Limb (tissue), 2 donors: Measurements from ENCODE around the gene HOXC9.
A peak's percentile ranks its signal among the peaks of the same experiment; 100 is the strongest.

Source experiments
- DNase-seq, 2 donors: peaks; one replicate each; pipeline ENCODE4 v3.0.0-alpha.2; 2016; ENCODE audit errors: extremely low spot score in 2 of 2

HOXC9 gene

GRCh38 chr12:54001283-54002187 lies 1.6 kb downstream of the HOXC9 start:
- no peak for DNase-seq

DNA sequence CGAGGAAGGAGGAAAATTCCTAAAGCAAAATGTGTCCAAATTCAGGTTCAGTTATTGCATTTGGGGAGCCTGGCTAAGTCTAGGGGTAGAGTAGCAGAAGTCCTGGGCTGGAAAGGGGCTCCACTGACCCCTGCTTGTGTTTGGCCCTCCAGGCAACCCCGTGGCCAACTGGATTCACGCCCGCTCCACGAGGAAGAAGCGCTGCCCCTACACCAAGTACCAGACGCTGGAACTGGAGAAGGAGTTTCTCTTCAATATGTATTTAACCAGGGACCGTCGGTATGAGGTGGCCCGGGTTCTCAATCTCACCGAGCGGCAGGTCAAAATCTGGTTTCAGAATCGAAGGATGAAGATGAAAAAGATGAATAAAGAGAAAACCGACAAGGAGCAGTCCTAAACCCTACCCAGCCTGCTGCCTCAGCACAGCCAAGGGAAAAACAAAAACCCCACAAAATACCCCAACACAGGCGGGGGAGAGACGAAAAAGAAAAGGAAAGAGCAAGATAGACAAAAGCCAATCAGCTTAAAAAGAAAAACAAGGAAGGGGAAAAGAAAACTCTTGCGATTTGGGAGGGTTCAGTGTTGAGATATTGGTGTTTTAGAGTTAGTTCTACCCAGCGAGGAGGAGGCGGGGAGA lies 2.4 kb downstream of the HOXC9 start:
- DNase-seq = no peak

- no peak for DNase-seq
Observed at GRCh38 chr12:54002915-54003389, 3.0 kb downstream of the HOXC9 start.

GRCh38 chr12:54003625-54004024 lies 3.7 kb downstream of the HOXC9 start:
- DNase-seq = no peak

DNA sequence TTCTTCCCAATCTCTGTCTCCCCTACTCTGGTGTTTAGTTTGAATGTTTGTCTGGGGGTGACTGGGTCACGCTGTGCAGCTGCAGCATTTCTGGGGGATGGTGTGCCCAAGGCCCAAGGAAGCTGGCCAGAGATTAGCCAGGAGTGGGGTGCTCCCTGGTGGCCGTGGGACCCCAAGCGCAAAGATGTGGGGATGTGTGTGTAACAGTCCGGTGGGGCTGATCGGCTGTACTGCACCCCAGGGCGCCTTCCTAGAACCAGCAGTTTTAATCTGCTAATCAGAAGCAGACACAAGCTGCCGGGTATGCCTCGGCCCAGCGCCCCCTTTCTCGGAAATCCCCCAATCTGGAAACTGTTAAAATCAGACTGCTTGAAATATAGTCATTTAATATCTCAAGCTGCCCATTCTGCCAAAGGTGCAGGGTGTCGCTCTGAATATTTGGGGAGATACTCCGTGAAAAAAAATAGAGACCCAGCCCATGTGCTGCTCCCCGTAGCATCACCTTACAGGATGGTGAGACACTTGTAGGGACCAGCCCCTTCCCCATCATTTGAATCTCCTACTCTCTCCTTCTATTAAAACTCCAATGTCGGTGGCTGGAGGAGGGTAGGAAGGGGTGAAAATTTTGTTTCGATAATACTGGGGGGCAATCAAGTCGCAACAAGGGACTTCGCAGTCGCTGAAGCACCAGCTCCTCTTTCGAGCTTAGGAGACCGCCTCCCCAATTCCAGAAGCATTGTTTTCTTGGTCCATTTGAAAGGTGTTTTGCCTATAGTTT lies 4.3 kb downstream of the HOXC9 start:
- no peak for DNase-seq

GRCh38 chr12:54004841-54005530 lies 5.0 kb downstream of the HOXC9 start:
- peak in 1 of 2 donors; percentile 69 for DNase-seq

GRCh38 chr12:54005531-54005852 lies 5.5 kb downstream of the HOXC9 start:
- no peak for DNase-seq

GRCh38 chr12:54005853-54006558 lies 6.0 kb downstream of the HOXC9 start:
- peak; percentile 74 to 93 for DNase-seq

DNA sequence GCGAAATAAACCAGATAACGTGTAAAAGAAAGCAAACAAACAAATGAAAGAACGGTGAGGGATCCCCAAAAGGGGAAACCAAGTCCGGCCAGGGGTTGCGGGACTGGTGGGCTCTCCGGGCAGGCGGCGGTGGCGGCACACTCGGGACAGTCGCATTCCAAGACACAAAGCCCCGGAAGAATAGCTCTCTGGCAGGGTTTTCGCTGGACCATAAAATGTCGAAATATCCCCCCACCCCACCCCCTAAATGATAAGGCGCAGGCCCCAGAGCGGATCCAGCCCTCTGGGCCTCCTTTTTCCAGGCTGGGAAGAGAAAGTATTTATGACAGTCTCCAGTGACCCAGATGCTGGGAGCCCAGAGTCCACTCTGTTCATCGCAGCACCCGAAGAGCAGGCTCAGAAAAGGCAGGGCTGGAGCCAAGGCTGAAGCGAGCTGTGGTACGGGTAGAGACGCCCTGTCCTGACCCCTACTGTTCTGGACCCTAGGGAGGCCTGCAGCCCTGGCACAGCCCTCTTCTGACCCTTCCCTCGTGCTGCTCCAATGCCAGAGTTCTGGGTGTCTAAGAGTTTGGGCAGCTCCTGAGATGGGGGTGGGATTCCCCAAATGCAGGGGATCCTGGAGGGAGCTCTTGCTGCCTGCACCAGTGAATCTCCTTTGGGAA lies 6.7 kb downstream of the HOXC9 start:
- DNase-seq = no peak

- DNase-seq = no peak
Observed at GRCh38 chr12:54007538-54008259, 7.7 kb downstream of the HOXC9 start.

GRCh38 chr12:54008260-54008552 lies 8.2 kb downstream of the HOXC9 start:
- DNase-seq = no peak

- DNase-seq = peak in 1 of 2 donors; percentile 77
Observed at GRCh38 chr12:54009171-54010052, 9.5 kb downstream of the HOXC9 start.

- DNase-seq = no peak
Observed at GRCh38 chr12:54010053-54010971, 10.4 kb downstream of the HOXC9 start.

GRCh38 chr12:54010972-54011664 lies 11.2 kb downstream of the HOXC9 start:
- DNase-seq = no peak

DNA sequence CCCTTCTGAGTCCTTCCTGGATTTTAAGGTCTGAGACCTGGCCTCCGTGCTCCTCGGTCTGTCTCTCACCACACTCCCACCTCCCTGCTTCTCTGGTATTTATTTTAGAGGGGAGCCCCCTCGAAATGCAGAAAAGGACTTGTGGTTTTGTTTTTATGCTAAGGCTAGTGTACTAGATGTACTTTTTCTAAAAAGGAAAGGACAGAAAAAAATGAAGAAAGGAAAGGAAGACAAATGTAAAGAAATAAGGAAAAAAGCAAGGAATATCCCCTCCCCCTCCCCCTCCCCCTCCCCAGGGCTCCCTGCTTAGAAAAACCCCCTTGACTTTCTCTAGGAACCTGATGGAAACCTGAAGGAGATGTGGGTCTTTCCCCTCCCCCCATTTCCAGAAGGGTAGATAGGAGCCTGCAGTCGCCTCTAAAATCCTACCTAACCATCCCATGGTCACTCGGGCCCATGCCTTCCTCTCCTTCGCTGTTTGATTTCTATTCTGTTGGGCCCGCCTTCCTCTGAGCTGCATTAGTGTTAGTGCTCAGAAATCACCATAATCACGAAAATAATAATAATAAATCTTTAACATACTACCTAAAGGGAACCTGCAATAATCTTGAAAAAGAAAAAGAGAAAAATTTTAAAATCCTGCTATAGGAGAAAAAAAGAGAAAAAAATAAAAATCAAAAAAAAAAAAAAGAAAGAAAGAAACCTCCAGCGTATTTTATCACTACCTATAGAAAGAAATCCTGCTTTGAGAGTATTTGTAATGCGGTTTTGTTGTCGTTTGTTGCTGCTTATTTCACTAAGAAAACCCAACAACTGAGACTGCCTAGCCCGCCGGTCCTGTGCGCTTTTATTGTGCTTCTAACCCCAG lies 11.9 kb downstream of the HOXC9 start:
- no peak for DNase-seq
